GF-D8 (cell line): ENCODE data around the gene PPIL1.
"Not testable (repeated sequence)": the region's sequence is repeated elsewhere in the genome, so short reads cannot be mapped to it uniquely, and the experiment has no call there.

ENCODE experiments used
- DNase-seq: peaks from one replicate; lab custom pipeline; 2025; lab: John Stamatoyannopoulos, UW

Gene PPIL1

DNA sequence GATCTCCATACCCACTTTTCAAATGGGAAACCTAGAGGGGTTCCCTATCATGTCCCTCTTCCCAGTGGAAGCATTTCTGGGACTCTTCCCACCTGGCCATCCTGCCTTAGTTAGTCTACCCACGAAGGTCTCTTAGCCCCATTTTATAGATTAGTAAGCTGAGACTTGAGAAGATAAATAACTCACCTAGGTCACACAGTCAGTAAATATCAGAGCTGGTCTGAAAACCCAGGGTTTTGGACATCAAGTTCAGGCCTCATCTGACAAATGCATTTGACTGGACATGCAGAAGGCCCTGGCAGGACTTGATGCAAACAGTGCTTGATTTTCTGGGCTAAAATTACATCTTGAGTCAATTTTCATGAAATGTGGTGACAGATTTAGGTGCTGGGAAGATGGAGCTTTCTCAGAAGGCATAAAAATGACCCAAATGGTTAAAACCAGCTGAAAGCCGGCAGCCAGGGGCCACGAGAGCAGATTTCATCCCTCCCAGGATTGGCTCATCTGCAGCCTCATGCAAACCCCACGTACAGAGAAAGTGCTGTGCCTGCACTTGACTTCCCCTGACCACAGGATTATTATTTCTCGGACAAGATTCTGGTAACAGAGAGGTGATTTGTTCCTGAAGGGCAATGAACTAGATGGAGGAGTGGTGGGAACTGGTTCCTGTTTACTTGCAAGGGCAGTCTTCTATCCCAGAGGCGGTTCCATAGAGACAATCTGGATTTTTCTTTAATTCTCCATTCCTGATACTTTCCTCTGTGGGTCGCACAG is 58.5 kb downstream of the PPIL1 start:
- no peak for DNase-seq

DNA sequence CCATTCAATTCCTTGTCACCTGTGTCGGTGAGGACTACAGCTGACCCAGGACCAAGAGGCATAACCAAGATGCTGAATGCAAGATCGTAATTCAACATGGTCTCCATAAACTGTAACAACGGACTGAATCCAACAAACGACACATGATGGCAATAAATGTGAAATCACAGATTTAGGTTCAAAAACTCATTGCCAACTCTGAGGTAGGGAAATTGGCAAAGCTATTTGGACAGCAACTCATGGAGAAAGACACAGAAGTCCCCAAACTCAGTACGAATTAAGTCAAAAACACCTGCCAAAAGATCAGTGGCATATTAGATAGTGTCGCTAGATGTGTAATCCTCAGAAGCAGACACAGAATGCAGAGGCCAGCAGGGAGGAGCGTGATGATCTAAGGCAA is 60.4 kb downstream of the PPIL1 start:
- DNase-seq = no peak

DNA sequence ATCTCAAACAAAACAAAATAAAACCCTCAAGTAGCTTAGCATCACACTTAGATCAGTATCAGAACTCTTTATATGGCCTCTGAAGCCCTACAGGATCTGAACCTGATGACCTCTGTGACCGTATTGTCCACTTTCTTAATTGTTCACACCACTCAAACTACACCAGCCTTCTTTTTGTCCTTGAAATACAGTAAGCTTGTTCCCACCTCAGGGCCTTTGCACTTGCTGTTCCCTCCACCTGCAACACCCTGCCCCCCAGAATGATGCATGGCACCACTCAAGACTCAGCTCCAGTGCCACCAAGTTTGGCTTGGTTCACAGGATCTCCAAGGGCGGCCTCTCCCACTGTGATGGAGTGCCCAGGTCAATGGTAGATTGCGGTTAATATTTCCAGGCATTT is 61.1 kb downstream of the PPIL1 start:
- DNase-seq = no peak

DNA sequence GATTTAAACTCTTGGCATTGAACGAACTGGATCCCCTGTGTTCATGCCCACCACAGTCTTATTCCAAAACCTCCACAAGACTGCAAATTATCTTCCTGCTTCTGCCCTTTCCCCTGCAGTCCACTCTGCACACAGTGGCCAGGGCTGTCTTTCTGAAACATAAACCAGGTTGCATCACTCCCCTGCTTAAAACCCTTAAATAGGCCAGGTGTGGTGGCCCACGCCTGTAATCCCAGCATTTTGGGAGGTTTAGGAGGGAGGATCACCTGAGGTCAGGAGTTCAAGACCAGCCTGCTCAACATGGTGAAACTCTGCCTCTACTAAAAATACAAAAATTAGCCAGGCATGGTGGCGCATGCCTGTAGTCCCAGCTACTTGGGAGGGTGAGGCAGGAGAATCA is 61.6 kb downstream of the PPIL1 start:
- not testable (repeated sequence) for DNase-seq

DNA sequence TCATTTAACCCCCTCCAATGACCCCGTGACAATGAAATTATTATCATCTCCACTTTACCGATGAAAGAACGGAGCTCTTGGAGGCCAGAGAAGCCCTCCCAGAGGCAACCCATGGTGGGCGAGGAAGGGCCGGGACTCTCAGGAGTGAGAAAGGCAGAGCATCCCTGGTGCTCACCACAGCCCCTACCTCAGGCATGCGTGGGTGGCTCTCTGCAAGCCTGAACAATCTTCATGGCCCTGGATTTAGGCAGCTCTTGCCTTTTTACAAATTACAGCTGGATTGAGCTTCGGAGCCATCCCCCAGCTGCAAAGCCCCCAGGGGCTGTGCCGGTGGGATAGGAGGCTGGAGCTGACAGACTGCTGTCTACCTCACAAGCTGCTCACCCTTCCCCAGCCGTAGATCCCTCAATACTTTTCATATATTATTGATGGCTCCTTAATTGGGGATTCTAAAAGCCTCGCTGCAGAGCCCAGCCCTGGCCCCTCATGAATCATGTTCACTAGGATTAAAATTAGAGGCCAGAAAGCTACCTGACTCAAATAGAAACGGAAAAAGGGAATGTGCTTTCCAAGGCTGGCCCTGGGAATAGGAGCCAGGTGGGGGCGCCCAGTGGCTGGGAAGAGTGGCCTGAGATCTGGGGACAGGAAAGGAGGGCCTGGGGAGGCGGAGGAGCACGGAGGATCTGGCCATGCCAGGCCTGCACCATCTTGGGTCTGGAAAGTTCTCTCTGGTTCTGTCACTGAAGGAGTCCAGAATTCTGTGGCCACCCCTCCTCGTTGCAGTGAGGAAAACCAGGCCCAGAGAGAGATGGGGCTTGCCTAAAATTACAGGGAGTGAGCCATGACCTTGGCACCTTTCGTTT is 64.4 kb downstream of the PPIL1 start:
- no peak for DNase-seq

DNA sequence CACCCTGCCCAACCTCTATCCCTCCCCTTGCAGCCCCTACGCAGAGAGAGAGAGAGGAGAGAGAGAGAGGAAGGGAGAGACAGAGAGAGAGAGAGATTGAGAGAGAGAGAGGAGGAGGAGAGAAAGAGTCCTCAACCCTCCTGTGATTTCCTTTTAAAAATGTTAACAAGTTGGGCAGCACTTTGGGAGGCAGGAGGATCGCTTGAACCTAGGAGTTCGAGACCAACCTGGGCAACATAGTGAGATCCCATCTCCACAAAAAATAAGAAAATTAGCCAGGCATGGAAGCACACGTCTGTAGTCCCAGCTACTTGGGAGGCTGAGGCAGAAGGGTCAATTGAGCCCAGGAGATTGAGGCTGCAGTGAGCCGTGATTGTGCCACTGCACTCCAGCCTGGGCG is 65.4 kb downstream of the PPIL1 start:
- no peak for DNase-seq

DNA sequence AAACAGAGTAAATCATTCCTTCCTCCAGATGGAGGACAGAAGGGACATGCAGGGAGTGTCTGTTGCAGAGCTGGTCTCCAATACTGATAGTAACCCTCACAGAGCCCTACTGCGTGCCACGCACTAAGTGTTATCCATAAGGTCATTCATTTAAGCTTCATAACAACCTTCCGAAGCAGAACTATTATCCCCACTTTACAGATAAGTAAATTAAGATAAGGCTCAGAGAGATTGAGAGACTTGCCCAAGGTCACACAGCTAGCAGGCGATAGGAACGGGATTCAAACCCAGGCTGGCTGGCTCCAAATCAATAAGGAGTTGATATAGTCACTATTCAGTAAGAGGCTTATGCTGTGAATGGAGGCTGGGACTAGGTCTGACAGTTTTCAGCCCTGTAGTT is 66.0 kb downstream of the PPIL1 start:
- DNase-seq = no peak

DNA sequence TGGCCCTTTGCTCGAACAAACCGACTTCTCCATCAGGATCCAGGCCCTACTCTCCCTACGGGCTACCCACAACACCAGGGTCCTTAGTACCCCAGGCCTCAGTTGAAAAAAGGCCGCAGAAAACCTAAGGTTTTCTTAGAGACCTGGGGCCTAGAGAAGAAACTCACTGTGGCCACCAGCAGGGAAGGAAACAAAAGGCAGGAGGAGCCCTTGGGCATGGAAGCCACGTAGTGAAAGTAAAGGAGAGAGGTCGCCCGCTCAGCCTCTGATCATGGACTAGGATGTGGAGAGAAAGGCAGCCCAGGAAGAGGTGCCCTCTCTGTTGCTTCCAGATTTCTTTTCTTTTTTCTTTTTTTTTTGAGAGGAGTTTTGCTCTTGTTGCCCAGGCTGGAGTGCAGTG is 66.9 kb downstream of the PPIL1 start:
- DNase-seq = no peak

DNA sequence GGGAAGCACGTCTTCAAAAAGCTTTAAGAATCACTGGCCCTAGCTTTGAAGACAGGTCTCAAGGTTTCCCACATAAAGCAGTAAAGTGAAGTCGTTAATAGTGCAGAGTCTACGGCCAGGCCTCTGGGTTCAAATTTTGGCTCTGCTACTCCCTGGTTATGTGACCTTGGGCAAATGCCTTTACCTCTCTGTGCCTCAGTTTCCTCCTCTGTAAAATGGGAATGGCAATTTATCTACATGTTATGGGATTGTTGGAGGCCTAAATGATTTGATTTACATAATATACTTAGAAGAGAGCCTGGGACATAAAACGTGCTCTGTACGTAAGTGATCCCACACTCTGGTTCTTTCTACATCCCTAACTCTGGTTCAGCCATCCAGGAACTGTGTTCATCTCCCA is 67.5 kb downstream of the PPIL1 start:
- no peak for DNase-seq

DNA sequence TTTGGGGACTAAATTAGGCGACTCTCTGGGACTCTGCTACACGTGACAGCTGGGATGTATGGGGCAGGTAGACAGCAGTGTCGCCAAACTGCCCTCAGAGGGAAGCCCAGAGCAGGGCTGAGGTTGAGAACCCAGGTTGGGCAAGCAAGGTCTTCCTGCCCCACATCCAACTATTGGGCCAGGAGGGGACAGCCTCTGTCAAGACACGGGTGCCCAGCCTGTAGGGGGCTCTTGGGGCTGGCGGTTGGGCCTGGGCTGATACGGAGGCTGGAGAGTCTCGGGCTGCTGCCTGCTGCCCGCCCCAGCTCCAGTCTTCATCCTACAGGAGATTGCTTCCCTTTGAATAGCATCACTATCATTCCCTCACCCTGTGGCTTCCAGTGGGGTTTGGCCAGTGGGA is 68.7 kb downstream of the PPIL1 start:
- DNase-seq = no peak

DNA sequence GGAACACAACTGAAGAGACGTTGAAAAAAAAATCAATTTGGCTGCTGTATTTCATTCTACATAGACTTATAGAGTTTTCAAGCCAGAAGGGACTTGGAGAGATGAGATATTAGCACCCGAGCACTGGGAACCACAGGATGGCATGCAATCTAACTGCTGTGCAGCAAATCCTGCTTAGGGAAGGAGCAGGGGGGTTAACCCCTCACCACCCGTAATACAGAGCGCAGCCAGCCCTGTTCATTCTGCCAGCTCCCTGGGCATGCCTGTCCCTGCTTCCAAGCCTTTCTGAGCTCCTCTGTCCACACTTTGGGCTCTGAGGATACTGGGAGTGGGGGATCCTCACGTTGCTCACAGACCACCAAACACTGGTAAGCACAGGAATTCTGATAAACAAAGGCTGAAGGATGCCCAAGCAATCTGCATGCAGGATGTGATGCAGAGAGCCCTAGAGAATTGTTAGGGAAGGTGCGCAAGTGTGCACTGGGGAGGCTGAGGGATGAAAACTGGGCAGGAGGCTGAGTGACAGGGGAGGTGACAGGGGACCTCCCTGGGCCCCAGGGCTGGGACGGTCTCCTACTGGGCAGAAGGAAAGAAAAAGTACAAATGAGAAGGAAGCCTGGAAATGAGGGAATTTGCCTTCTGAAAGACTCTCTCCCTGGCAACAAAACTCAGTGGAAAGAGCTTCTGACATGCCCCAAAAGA is 69.4 kb downstream of the PPIL1 start:
- no peak for DNase-seq
